Measurements from ENCODE around the gene POLG2. TPM values are rescaled to one million over a fixed set of nuclear protein-coding genes. Genes with fewer than 3 reads are reported as not detected.

POLG2 gene
- total and polyA plus RNA-seq, 4 donors, result 3.0 to 8.0 (median 6.6) TPM

DNA sequence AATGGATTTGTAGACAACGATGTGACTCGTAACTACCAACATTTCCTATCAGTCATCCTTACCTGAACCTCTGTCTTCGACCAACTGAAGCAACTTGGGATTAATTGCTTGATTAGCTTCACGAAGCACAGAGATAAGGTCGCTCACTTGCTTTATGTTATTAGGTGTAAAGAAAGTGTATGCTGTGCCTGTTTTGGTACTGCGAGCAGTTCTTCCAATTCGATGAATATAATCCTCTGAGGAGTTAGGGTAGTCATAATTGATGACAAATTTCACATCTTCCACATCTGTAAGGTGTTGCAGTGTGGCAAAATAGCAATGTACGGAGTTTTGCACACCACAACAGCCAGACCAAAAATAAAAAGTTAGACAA is 3.6 kb upstream of the POLG2 start (continued):
- TF ChIP-seq YY1 (IDR thresholded peaks at IDR 0.05) (no peak), JUND (IDR thresholded peaks at IDR 0.05) (no peak), RXRA (IDR thresholded peaks at IDR 0.05) (no peak)

DNA sequence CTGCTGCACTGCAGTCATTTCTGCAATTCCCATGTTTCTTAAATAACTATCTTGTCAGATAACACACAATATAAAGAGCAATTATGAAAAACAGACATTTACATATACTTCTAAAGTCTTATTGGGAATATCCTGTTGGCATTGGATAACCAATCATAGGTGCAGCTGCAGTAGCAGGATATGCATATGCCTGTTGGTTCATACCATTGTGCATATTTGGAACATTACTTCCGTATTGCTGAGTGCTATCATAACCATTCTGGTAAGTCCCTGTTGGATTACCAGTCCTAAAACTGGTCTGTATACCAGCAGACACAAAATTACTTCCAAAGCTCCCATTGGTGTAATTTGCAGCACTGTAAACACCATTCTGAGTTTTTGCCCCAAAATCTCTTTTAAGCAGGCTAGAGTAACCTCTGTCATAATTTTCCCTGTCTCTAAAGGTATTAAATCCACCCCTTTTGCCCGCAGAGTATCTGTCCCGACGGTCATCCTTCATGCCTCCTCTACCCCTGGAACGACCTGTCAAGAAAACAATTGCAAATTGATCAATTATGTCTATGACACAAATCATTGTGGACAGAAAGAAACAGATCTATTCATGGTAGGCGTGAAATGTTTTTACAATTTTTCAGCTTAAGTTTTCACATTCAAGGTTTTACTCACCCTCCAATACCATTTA is 3.1 kb upstream of the POLG2 start:
- Histone ChIP-seq H3K4me1 (ENCODE audit: control insufficient read depth in 4 of 4, insufficient read depth in 4 of 4, low read length in 3 of 4) (peaks cover 10 to 72% (median 56%) of the 10 kb centered on the region in 4 donors), H3K4me3 (ENCODE audit: low read depth in 1 of 3, low read length in 3 of 3) (no peak overlapping the region), H3K36me3 (ENCODE audit: control insufficient read depth in 4 of 4, insufficient read depth in 3 of 4, low read depth in 1 of 4, low read length in 3 of 4) (peaks cover 12 to 70% (median 59%) of the 10 kb centered on the region in 4 donors), H3K27me3 (ENCODE audit: control insufficient read depth in 4 of 4, insufficient read depth in 4 of 4, low read length in 3 of 4) (no peaks in the 10 kb centered on the region), H3K27ac (ENCODE audit: low read depth in 1 of 2, low read length in 2 of 2) (no peak overlapping the region), H3K9me3 (ENCODE audit: control insufficient read depth in 4 of 4, low read length in 3 of 4) (no peaks in the 10 kb centered on the region), H3K9ac (ENCODE audit: low read depth in 1 of 2, low read length in 2 of 2) (no peak overlapping the region)
- DNase-seq (ENCODE audit: low spot score), result no peak
- 95% methylated on average over 6 of the region's 6 CpGs for WGBS
- TF ChIP-seq NR2F2 (IDR thresholded peaks at IDR 0.05), result no peak
- TF ChIP-seq FOXA2 (IDR thresholded peaks at IDR 0.05), result no peak
- TF ChIP-seq, protein P1, sequence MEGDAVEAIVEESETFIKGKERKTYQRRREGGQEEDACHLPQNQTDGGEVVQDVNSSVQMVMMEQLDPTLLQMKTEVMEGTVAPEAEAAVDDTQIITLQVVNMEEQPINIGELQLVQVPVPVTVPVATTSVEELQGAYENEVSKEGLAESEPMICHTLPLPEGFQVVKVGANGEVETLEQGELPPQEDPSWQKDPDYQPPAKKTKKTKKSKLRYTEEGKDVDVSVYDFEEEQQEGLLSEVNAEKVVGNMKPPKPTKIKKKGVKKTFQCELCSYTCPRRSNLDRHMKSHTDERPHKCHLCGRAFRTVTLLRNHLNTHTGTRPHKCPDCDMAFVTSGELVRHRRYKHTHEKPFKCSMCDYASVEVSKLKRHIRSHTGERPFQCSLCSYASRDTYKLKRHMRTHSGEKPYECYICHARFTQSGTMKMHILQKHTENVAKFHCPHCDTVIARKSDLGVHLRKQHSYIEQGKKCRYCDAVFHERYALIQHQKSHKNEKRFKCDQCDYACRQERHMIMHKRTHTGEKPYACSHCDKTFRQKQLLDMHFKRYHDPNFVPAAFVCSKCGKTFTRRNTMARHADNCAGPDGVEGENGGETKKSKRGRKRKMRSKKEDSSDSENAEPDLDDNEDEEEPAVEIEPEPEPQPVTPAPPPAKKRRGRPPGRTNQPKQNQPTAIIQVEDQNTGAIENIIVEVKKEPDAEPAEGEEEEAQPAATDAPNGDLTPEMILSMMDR (IDR thresholded peaks at IDR 0.05; ENCODE audit: low read depth, low read length, missing input control), result no peak
- TF ChIP-seq FOXA1 (IDR thresholded peaks at IDR 0.05), result no peak
- no peak for TF ChIP-seq EGR1 (IDR thresholded peaks at IDR 0.05; ENCODE audit: low read depth in 2 of 2)
- TF ChIP-seq HNF4A (conservative IDR thresholded peaks at IDR 0.05), result no peak
- no peak for TF ChIP-seq SP1 (IDR thresholded peaks at IDR 0.05)
- TF ChIP-seq, protein P2, sequence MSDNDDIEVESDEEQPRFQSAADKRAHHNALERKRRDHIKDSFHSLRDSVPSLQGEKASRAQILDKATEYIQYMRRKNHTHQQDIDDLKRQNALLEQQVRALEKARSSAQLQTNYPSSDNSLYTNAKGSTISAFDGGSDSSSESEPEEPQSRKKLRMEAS (IDR thresholded peaks at IDR 0.05), result no peak
- TF ChIP-seq, protein P3, sequence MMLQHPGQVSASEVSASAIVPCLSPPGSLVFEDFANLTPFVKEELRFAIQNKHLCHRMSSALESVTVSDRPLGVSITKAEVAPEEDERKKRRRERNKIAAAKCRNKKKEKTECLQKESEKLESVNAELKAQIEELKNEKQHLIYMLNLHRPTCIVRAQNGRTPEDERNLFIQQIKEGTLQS (IDR thresholded peaks at IDR 0.05), result no peak

DNA sequence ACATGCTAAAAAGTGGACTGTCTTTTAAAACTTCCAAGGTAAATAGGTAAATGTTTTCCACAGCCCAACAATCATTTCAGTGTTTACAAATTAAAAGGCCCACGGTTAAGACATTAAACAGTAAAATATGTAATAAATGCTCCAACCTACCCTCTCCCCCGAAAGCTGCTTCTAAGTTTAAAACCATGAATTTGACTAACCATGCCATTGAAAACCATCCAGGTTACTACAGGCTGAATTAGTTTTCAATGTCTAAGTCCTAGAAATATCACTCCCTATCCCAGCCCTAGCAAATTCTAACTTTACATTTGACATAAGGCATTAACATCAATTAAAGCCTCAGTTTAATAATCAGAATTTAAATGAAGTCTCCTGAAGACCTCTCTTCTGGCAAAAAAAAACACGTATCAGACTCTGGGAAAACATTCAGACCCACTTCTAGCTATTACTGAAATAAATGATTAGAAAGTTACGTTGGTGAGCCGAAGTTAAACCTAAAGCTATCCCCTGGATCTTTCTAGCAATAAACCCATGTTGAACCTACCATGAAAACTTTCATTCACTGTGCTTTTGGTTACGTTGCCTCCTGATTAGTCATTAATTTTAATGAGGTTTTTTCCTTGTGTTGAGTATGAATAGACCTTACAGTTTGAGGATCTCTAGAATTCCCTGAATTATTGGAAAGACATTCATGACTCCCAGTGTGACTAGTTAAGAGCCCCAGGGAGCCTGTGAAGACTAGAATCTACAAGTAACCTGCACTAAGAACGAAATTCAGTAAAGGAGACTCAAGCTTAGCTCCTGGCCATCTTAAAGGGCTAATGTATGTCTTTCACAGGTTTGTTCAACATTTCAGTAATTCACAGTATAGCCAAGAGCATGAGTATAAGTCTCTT is 1.7 kb upstream of the POLG2 start:
- WGBS, result 78% methylated on average over 7 of the region's 7 CpGs
- H3K4me3 ChIP-seq (ENCODE audit: low read depth in 1 of 3, low read length in 3 of 3), result no peak overlapping the region
- H3K9me3 ChIP-seq (ENCODE audit: control insufficient read depth in 4 of 4, low read length in 3 of 4), result no peaks in the 10 kb centered on the region
- H3K36me3 ChIP-seq (ENCODE audit: control insufficient read depth in 4 of 4, insufficient read depth in 3 of 4, low read depth in 1 of 4, low read length in 3 of 4), result peaks cover 11 to 58% (median 52%) of the 10 kb centered on the region in 4 donors
- TF ChIP-seq FOXA1 (IDR thresholded peaks at IDR 0.05) (no peak), JUND (IDR thresholded peaks at IDR 0.05) (no peak), RAD21 (IDR thresholded peaks at IDR 0.05) (no peak), GABPA (IDR thresholded peaks at IDR 0.05 in 1 of 2, conservative IDR thresholded peaks at IDR 0.05 in 1 of 2) (no peak), FOXA2 (IDR thresholded peaks at IDR 0.05) (no peak), NR2F2 (IDR thresholded peaks at IDR 0.05) (no peak)
- TF ChIP-seq, protein P4, sequence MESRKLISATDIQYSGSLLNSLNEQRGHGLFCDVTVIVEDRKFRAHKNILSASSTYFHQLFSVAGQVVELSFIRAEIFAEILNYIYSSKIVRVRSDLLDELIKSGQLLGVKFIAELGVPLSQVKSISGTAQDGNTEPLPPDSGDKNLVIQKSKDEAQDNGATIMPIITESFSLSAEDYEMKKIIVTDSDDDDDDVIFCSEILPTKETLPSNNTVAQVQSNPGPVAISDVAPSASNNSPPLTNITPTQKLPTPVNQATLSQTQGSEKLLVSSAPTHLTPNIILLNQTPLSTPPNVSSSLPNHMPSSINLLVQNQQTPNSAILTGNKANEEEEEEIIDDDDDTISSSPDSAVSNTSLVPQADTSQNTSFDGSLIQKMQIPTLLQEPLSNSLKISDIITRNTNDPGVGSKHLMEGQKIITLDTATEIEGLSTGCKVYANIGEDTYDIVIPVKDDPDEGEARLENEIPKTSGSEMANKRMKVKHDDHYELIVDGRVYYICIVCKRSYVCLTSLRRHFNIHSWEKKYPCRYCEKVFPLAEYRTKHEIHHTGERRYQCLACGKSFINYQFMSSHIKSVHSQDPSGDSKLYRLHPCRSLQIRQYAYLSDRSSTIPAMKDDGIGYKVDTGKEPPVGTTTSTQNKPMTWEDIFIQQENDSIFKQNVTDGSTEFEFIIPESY (IDR thresholded peaks at IDR 0.05), result no peak
- TF ChIP-seq, protein P3 (IDR thresholded peaks at IDR 0.05), result no peak
- TF ChIP-seq, protein P5, sequence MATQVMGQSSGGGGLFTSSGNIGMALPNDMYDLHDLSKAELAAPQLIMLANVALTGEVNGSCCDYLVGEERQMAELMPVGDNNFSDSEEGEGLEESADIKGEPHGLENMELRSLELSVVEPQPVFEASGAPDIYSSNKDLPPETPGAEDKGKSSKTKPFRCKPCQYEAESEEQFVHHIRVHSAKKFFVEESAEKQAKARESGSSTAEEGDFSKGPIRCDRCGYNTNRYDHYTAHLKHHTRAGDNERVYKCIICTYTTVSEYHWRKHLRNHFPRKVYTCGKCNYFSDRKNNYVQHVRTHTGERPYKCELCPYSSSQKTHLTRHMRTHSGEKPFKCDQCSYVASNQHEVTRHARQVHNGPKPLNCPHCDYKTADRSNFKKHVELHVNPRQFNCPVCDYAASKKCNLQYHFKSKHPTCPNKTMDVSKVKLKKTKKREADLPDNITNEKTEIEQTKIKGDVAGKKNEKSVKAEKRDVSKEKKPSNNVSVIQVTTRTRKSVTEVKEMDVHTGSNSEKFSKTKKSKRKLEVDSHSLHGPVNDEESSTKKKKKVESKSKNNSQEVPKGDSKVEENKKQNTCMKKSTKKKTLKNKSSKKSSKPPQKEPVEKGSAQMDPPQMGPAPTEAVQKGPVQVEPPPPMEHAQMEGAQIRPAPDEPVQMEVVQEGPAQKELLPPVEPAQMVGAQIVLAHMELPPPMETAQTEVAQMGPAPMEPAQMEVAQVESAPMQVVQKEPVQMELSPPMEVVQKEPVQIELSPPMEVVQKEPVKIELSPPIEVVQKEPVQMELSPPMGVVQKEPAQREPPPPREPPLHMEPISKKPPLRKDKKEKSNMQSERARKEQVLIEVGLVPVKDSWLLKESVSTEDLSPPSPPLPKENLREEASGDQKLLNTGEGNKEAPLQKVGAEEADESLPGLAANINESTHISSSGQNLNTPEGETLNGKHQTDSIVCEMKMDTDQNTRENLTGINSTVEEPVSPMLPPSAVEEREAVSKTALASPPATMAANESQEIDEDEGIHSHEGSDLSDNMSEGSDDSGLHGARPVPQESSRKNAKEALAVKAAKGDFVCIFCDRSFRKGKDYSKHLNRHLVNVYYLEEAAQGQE (IDR thresholded peaks at IDR 0.05), result no peak
- TF ChIP-seq, protein P1 (IDR thresholded peaks at IDR 0.05; ENCODE audit: low read depth, low read length, missing input control), result no peak
- TF ChIP-seq, protein P2 (IDR thresholded peaks at IDR 0.05), result no peak
- peaks cover 8 to 62% (median 48%) of the 10 kb centered on the region in 4 donors for H3K4me1 ChIP-seq (ENCODE audit: control insufficient read depth in 4 of 4, insufficient read depth in 4 of 4, low read length in 3 of 4)
- no peak for DNase-seq (ENCODE audit: low spot score)
- no peaks in the 10 kb centered on the region for H3K27me3 ChIP-seq (ENCODE audit: control insufficient read depth in 4 of 4, insufficient read depth in 4 of 4, low read length in 3 of 4)
- H3K27ac ChIP-seq (ENCODE audit: low read depth in 1 of 2, low read length in 2 of 2), result no peak overlapping the region
- H3K9ac ChIP-seq (ENCODE audit: low read depth in 1 of 2, low read length in 2 of 2), result peak overlapping the region in 1 of 2 donors; percentile 34

All from liver (tissue), 9 donors.